ENCODE measurements around the gene FBXO3.
"Not testable (repeated sequence)": the region's sequence is repeated elsewhere in the genome, so short reads cannot be mapped to it uniquely, and the experiment has no call there.

Gene FBXO3, protein sequence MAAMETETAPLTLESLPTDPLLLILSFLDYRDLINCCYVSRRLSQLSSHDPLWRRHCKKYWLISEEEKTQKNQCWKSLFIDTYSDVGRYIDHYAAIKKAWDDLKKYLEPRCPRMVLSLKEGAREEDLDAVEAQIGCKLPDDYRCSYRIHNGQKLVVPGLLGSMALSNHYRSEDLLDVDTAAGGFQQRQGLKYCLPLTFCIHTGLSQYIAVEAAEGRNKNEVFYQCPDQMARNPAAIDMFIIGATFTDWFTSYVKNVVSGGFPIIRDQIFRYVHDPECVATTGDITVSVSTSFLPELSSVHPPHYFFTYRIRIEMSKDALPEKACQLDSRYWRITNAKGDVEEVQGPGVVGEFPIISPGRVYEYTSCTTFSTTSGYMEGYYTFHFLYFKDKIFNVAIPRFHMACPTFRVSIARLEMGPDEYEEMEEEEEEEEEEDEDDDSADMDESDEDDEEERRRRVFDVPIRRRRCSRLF

DNA sequence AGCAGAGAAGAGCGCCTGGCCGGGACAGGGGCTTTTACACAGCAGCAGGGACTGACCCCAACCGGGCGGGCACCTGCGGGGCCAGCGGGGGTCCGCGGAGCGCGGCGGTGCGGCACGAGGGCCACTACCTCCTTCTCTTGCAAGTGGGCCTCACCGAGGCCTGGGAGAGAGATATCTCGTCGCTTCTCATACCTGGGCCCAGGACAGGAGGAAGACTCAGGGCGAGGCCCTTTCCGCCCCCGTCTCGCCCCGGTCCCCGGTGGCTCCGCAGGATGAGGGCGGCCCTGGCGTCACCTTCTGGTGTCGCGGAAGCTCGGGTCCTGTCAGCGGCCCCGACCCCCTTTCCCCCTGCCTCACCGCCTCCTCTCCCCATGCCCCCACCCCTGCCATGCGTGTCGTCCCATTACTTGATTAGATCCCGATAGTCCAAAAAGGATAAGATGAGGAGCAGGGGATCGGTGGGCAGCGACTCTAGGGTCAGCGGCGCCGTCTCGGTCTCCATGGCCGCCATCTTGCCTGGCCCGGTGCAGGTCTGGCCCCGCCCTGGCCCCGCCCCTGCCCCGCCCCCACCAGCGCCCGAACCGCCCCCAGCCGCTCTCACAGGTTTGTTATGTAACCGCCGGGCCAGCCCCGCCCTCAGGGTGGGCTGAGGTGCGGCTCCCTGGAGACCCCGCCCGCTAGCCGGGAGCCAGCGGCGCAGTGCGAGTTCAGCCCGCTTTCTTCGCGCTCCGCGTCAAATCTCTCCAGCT is at the start of gene FBXO3:
Gene FBXO3, minus strand, starts transcription at position 534 of the 749 bp plus-strand sequence. Its CDS starts 23 bp downstream, at position 511.
- peak; percentile 83 for DNase-seq (ENCODE audit: low spot score)

DNA sequence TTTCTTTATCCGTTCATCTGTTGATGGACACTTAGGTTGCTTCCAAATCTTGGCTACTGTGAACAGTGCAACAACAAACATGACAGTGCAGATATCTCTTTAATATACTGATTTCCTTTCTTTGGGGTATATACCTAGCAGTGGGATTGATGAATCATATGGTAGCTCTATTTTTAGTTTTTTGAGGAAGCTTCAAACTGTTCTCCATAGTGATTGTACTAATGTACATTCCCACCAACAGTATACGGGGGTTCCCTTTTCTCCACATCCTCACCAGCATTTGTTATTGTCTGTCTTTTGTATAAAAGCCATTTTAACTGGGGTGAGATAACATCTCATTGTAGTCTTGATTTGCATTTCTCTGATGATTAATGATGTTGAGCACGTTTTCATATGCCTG is 48.7 kb upstream of the FBXO3 start:
- not testable (repeated sequence) for DNase-seq (ENCODE audit: low spot score)

DNA sequence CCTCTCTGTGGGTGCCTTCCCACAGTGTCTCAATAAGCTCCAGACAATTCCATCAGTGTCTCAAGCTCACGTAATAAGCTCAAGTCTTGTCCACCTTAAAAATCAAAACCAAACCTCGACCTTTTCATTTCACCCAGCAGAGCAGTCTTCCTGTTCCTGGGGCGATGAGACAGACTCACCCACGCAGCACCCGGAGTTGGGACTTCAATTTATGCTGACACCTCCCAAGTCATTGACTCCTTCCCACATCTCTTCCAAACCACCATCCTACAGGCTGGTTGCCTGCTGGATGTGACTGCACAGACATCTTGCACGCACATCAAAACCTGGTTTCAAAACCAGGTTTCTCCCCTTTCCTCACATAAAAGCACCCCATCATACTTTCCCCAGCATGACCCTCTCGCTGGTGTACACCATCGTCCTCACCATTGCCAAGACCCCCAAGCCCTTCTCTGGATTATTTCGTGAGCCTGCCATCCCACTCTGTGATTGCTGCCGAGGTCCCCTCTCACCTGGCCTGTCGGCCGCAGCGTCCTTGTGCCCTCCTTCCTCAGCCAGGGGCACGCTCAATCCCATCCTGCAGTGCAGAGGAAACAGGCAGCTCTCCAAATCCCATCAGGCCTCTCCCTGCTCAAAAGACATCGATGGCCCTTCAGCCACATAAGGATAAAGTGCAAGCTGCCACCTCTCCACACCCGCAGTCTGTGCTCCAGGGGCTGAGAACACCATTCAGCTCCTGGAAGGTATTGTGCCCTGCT is 45.1 kb upstream of the FBXO3 start:
- DNase-seq (ENCODE audit: low spot score) = no peak

DNA sequence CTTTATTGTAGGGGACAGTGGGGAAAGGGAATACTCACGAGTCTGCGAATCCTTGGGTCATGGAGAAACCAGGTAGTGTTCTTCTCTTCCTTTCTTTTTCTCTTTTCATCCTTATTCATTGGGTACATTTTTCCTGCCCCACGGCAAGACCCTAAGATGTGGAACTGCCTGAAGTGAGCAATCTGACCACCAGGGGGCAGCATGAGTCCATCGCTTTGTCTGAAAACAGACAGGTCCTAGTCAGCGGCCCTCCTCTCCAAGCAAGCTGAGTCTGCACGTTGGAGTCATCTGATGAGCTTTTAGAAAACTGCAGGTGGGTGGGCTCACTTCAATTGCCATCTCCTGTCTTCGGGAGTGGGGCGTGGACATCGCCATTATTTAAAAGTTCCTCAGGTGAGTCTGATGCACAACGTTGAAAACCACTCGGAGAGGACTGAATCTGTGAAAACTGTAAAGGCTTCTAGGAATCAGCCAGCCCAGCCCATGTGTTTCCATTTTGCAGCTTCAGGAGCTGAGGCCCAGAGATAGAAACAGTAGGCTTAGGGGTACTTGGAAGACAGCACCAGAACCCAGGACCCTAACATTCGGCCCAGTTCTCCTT is 34.0 kb upstream of the FBXO3 start:
- peak; percentile 47 for DNase-seq (ENCODE audit: low spot score)

DNA sequence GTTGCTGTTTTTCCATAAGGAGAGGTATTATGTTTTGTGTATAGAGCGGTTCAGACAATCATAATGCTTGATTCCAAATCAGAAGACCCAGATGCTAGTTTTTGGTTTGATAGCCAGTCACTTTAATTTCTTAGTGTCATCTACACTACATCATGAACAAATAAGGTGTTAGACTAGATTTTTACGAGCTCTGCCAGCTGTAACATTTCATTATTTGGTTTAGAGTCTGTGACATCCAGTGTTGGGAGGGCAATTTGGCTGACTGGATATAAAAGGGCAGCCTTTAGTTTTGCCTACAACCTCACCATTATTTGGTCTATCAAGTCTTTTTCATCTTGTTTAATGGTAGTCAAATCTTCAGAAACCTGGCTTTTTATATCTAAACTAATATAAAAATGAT is 30.2 kb upstream of the FBXO3 start:
- DNase-seq (ENCODE audit: low spot score) = no peak

DNA sequence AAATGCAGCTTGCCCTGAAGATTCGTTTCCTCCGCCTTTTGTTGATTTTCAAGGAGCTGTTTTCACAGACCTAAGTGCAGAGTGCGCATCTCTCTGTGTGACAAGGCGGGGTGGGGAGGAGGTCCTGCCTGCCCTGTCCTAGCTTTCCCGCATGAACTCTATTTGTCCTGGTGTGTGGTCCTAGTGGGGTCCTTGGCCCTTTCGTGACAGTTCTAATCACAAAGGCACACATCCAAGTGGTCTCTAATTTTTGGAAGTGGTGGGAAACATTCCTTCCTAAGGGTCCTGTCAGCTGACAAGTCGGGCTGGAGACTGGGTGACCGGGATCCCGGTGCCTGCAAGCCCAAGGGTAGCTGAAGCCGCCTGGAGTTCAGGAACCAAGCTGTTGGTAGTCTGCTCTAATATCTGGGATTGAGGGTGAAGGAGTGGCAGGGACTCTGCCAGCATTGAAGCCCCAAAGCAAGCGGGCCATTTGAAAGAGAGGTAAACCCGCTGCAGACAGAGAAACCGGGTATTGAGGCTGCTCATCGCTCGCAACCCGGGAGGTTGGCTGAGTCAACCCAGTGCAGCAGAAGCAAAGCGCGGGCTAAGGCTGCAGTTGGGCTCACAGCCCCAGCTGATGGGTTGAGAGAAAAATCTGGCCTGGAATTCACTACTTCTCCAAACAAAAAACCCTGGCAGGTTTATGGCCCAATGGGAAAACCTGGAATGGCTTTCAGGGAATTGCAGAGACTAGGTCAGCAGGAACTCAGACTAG is 28.1 kb upstream of the FBXO3 start:
- peak; percentile 65 for DNase-seq (ENCODE audit: low spot score)

DNA sequence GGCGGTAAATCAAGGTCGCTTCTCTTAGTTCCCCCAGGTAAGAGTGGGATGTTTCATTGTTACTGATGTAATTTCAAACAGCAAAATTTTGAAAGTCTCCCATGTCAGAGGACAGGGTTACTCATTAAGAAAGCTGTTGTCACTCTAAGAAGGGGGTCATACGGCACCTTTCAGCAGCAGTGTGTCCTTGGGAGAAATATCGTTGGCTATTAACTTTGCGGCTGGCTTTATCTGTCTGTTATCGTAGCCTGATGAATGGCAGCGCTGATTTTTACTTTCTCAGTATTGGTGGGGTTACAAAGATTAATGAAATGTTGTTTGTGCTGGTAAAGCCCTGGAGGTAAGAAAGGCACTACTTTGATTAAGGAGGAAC is 27.5 kb upstream of the FBXO3 start:
- no peak for DNase-seq (ENCODE audit: low spot score)

DNA sequence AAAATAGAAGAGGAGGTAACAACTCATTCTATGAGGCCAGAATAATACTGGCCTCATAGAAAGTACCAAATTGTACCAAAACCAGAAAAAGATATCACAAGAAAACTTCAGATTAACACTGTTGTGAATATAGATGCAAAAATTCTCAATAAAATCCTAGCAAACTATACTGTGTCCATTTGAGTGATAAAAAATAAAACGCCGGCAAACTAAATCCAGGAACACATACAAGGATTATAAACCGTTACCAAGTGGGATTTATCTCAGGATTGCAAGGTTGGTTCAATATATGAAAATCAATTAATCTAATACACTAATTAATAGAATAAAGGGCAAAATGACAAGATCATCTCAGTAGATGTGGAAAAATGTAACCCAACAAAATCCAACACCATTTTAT is 23.6 kb upstream of the FBXO3 start:
- no peak for DNase-seq (ENCODE audit: low spot score)

DNA sequence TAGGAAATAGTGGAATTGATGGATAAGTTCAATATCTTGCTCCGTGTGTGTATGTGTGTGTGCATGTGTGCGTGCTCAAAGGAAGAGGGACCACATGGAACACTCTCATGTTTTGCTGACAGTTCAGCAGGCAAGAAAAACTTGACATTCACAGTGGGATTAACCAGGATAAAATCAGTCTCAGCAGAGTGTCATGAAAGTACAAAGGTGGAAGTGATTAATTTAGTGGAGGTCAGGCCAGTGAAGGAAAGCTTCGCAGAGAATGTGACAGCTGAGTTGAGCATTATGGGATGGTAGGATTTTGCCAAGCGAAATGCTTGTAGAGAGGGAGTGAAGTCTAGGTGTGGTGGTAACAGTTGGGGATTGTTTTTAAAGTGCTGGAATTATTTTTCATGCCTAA is 15.7 kb upstream of the FBXO3 start:
- DNase-seq (ENCODE audit: low spot score) = no peak

DNA sequence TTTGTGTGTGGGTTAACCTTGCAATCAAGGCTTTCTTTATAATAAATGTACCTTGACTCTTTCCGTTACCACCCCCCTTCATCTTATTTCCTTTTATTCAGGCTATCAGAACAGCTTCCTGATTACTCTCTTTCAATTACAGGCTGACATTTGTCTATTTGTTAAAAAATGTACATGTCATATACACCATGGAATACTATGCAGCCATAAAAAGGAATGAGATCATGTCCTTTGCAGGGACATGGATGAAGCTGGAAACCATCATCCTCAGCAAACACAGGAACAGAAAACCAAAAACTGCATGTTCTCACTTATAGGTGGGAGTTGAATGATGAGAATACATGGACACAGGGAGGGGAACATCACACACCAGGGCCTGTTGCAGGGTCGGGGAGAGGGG is 13.8 kb upstream of the FBXO3 start:
- not testable (repeated sequence) for DNase-seq (ENCODE audit: low spot score)

DNA sequence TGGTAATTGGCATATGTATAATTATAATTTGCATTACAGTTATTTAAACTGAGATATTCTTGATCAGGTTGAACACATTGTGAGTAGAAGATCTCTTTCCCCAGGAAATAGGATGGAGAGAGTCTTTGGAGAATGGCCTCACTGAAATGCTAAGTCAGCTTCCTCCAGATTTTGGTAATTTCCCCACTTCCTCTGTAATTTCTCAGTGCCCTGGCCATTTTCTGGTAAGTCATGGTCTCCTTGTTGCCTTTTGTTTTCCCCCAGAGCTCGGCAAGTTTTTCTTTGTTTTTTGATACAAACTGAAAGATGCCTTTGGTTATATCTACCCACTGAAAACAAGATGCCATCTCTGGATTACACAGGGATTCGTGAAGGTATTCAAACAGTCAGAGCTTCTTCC is 12.8 kb upstream of the FBXO3 start:
- DNase-seq (ENCODE audit: low spot score) = no peak

DNA sequence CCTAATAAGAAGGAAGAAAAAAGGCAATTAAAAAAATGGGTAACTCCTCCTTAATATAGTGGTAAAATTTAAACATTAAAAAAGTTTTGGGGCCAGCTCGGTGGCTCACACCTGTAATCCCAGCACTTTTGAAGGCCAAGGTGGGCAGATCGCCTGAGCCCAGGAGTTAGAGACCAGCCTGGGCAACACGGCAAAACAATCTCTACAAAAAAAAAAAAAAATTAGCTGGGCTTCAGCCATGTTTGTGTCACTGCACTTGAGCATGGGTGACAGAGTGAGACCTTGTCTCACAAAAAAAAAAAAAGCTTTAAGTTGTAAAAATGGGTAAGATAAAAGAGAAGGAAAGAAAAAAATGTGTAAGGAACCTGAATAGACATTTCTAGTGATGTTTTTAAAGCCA is 11.3 kb upstream of the FBXO3 start:
- no peak for DNase-seq (ENCODE audit: low spot score)

DNA sequence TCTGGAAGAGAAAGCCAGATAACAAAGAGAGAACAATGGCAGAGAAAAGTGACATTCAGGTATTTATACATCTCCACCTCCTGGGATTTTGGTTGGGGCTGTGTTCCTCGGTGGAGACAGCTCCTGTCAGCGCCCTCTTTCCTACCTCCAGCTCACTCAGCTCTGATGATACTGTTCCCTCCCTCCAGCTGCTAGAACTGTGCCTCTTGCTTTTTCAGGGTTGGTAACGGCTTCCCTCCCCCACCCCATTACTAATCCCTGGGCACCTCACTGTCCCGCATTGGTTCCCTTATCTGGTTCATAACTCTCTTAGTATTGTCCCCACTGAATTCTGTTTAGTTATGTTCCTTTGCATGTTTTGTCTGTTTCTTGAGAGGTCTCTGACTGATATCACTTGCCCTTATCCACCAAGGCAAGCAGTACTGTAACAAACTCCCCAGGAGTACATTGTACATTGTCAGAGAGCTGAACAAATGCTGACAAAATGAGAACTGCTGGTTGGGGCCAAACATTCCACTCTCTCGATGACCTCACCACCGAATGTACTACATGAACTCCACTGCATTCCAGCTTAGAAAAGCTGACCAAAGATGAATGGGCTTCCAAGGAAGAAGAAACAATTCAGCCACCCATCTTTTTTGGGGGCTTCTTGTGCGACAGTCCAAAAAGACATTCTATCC is 5.7 kb upstream of the FBXO3 start:
- DNase-seq (ENCODE audit: low spot score) = peak; percentile 53

DNA sequence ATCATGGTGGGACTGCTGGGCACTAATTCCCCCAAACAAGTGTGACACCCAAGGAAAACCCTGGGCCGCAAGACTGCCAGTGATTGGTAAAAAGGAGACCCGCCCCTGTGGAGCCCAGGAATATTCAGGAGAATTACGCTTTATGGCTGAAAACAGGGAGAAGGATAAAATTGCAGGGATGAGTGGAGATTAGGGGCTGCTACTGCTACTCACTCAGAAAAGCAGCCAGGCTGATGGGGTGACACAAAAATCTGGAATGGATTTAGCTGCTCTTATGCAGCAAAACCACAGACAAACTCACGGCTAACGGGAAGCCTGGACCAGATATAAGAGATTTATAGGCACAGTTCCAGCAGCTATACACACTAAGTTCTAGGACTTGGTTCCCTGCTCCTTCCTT is 4.4 kb upstream of the FBXO3 start:
- DNase-seq (ENCODE audit: low spot score) = peak; percentile 45

DNA sequence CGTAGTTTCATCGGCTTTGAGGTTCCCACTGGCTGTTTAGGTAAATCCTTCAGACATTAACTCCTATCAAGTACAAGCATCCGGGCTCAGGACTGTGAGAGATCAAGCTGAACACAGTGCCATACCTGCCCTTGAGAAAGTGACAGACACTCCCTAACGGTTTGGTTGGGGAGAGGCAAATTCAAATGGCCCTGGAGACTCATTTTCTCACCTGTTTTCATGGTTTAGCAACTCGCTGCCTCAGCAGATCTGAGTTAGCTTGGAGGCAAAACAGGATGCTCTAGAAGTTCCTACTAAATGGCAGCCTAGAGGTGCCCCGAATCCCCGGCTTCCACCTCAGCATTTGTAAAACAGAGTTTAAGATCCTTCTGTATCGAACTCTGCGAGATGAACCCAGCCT is 3.6 kb upstream of the FBXO3 start:
- no peak for DNase-seq (ENCODE audit: low spot score)

DNA sequence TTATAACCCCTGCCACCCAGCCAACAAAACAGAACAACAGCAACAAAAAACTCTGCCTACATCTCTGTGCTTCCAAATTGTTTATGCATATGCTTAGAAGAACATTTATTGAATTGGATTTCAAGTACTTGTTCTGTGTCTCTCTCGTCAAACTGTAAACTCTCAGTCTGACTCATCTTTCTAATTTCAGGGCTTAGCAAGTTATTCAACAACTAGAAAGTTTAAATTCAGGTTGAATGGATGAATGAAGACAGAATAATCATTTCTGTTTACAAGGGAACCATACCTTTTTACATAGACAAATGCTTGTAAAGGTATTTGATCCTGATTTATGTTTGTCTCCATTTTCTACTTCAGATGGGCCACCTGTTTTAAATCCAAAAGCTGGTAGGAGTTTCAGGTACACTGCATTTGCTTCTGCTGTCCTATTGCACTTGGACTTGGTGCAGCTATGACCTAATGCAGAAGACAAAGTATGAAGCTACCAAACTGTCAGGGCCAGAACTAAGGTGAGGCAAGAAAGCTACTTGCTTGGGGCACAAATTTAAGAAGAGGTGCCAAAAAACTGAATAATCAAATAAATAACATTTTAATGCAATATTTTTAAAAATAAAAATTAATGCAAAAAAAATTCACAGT is 1.6 kb upstream of the FBXO3 start:
- DNase-seq (ENCODE audit: low spot score) = no peak

DNA sequence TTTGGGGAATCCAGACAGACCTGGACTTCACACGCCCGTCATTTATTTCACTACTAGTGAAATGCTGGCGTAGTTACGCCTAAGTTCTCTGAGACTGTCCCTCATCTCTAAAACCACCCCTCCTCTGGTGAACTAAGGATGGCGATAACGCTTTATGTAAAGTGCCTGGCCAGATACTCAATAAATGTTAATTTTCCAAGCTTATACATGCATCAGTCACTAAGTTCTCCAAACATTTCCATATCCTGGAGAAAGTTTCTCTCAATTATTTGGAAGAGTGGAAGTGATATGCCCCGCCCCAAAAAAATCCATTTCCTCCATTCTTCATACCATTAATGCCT is 1.1 kb upstream of the FBXO3 start:
- no peak for DNase-seq (ENCODE audit: low spot score)

DNA sequence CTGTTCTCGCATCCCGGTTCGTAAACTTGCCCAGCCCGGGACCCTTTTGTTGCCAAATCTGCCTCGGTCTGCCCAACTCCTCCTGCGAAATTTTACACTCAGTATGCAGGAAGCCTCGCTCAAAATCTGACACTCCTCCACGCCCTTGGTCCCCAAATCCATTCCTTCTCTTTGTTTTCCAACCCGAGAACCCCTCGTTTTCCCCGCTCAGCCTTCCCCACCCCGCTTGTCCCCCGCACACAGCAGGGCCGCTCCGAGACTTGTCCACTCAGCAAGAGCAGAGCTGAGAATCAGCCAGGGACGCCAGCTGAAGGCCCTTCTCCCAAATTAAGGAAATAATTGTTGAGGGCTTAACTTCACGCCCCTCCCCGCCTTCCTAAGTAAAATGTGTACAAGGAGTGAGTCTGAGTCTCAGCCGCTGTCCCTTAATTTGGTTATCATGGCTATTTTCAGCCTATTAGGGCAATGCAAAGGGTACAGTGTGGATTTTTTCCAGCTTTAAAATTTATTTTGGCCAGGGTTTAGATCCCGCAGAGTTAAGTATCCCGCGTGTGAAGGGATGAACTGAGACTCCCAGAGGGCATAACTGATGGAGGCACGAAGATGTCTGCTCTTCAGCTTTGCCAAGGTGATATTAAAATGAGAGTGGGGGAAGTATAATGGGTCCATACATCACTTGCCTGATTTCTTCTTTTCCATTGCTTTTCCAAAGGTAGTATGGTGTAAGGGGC is 581 bp upstream of the FBXO3 start:
- DNase-seq (ENCODE audit: low spot score) = no peak

DNA sequence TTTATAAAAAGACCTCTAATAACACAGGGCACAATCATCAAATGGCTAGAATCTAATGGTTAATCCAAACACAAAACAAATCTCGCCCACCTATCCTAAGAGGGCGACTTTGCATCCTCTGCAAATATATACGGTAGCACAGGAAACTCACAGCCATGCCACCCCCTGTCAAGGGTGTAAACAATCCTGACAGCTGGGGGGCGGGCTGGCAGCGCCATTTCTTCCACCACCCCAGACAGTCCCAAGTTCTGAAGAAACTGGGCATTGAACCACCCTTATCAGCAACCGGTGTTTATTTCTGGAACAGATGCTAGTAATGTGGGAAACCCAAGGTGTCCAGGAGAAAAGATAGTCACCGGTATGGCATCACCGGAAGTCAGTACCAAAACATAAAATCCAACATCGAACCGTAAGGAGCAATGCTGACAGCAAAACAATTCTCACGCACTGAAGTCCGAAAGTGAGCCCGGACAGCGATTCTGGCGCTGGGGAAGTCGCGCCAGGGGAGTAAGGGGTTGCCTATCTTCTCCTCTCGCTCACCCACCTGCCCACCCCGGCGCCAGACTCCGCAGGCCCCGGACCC is 825 bp downstream of the FBXO3 start:
- peak; percentile 24 for DNase-seq (ENCODE audit: low spot score)

Measured in hepatic stellate cell (primary cell).